Measurements from ENCODE around the gene ATP8A2.
"Not testable (repeated sequence)": the region's sequence is repeated elsewhere in the genome, so short reads cannot be mapped to it uniquely, and the experiment has no call there.

Gene ATP8A2

GRCh38 chr13:26038931-26039475 lies 667.2 kb downstream of the ATP8A2 start:
- DNase-seq (ENCODE audit: low spot score) = no peak

- no peak for DNase-seq (ENCODE audit: low spot score)
Measured at GRCh38 chr13:26041444-26041843, 669.7 kb downstream of the ATP8A2 start.

GRCh38 chr13:26042785-26043184 lies 671.0 kb downstream of the ATP8A2 start:
- DNase-seq (ENCODE audit: low spot score) = no peak

- DNase-seq (ENCODE audit: low spot score) = no peak
Measured at GRCh38 chr13:26045142-26045541, 673.4 kb downstream of the ATP8A2 start.

- no peak for DNase-seq (ENCODE audit: low spot score)
Measured at GRCh38 chr13:26046639-26047038, 674.9 kb downstream of the ATP8A2 start.

GRCh38 chr13:26047040-26047439 lies 675.3 kb downstream of the ATP8A2 start:
- no peak for DNase-seq (ENCODE audit: low spot score)

- DNase-seq (ENCODE audit: low spot score) = no peak
Measured at GRCh38 chr13:26048741-26049140, 677.0 kb downstream of the ATP8A2 start.

- DNase-seq (ENCODE audit: low spot score) = no peak
Measured at GRCh38 chr13:26050568-26051230, 678.9 kb downstream of the ATP8A2 start.

- no peak for DNase-seq (ENCODE audit: low spot score)
Measured at GRCh38 chr13:26051231-26051656, 679.5 kb downstream of the ATP8A2 start.

GRCh38 chr13:26051657-26052311 lies 680.0 kb downstream of the ATP8A2 start, which contains the start of gene SHISA2:
SHISA2 (minus strand) TSS chr13:26052016; CDS start chr13:26050975, 1,041 bp downstream.
- peak; percentile 67 for DNase-seq (ENCODE audit: low spot score)

GRCh38 chr13:26052337-26052736 lies 680.6 kb downstream of the ATP8A2 start:
- no peak for DNase-seq (ENCODE audit: low spot score)

GRCh38 chr13:26053418-26053980 lies 681.7 kb downstream of the ATP8A2 start:
- no peak for DNase-seq (ENCODE audit: low spot score)

GRCh38 chr13:26054896-26055295 lies 683.1 kb downstream of the ATP8A2 start:
- no peak for DNase-seq (ENCODE audit: low spot score)

- DNase-seq (ENCODE audit: low spot score) = no peak
Measured at GRCh38 chr13:26058704-26059103, 686.9 kb downstream of the ATP8A2 start.

- no peak for DNase-seq (ENCODE audit: low spot score)
Measured at GRCh38 chr13:26060357-26060756, 688.6 kb downstream of the ATP8A2 start.

GRCh38 chr13:26061256-26061655 lies 689.5 kb downstream of the ATP8A2 start:
- DNase-seq (ENCODE audit: low spot score) = no peak

- DNase-seq (ENCODE audit: low spot score) = no peak
Measured at GRCh38 chr13:26061947-26062346, 690.2 kb downstream of the ATP8A2 start.

- DNase-seq (ENCODE audit: low spot score) = no peak
Measured at GRCh38 chr13:26062853-26063444, 691.2 kb downstream of the ATP8A2 start.

GRCh38 chr13:26066492-26066891 lies 694.7 kb downstream of the ATP8A2 start:
- not testable (repeated sequence) for DNase-seq (ENCODE audit: low spot score)

GRCh38 chr13:26067601-26068000 lies 695.8 kb downstream of the ATP8A2 start:
- DNase-seq (ENCODE audit: low spot score) = no peak

GRCh38 chr13:26068372-26068771 lies 696.6 kb downstream of the ATP8A2 start:
- not testable (repeated sequence) for DNase-seq (ENCODE audit: low spot score)

- not testable (repeated sequence) for DNase-seq (ENCODE audit: low spot score)
Measured at GRCh38 chr13:26069642-26070041, 697.9 kb downstream of the ATP8A2 start.

GRCh38 chr13:26071691-26072090 lies 699.9 kb downstream of the ATP8A2 start:
- no peak for DNase-seq (ENCODE audit: low spot score)
